ENCODE data around the gene ZIC4.

DNA sequence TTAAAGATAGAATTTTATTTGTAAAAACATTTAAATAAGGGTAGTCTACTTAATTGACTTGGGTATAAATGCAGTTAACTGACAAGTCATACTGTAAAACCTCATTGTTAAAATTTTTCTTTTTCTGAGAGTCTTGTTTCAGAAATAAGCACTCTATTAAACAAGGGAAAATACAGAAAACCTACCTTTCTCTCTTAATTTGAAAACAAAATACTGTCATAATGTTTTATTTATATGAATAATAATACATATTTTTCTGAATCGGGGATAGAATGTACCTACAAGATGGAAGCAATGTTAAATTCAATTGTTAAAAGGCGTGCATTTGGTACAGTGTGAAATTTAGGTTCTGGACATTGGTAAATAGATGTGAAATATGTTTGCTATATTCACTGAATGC, 20.6 kb upstream of the ZIC4 start:
- TF ChIP-seq SIN3A (IDR thresholded peaks at IDR 0.05; ENCODE audit: borderline replicate concordance, insufficient read depth, low read length) (no peak), POLR2AphosphoS5 (IDR thresholded peaks at IDR 0.05; ENCODE audit: low read depth, low read length) (no peak), TAF1 (IDR thresholded peaks at IDR 0.05; ENCODE audit: borderline replicate concordance, insufficient read depth, low read length) (no peak)
- TF ChIP-seq, protein P1, sequence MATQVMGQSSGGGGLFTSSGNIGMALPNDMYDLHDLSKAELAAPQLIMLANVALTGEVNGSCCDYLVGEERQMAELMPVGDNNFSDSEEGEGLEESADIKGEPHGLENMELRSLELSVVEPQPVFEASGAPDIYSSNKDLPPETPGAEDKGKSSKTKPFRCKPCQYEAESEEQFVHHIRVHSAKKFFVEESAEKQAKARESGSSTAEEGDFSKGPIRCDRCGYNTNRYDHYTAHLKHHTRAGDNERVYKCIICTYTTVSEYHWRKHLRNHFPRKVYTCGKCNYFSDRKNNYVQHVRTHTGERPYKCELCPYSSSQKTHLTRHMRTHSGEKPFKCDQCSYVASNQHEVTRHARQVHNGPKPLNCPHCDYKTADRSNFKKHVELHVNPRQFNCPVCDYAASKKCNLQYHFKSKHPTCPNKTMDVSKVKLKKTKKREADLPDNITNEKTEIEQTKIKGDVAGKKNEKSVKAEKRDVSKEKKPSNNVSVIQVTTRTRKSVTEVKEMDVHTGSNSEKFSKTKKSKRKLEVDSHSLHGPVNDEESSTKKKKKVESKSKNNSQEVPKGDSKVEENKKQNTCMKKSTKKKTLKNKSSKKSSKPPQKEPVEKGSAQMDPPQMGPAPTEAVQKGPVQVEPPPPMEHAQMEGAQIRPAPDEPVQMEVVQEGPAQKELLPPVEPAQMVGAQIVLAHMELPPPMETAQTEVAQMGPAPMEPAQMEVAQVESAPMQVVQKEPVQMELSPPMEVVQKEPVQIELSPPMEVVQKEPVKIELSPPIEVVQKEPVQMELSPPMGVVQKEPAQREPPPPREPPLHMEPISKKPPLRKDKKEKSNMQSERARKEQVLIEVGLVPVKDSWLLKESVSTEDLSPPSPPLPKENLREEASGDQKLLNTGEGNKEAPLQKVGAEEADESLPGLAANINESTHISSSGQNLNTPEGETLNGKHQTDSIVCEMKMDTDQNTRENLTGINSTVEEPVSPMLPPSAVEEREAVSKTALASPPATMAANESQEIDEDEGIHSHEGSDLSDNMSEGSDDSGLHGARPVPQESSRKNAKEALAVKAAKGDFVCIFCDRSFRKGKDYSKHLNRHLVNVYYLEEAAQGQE (IDR thresholded peaks at IDR 0.05; ENCODE audit: insufficient read depth in 1 of 2, low read depth in 2 of 2, low read length in 2 of 2), result no peak
